CD4-positive, alpha-beta memory T cell (primary cell): ENCODE measurements around the gene FCGR1A. TPM values are rescaled to one million over a fixed set of nuclear protein-coding genes. Genes with fewer than 3 reads are reported as not detected.
A peak's percentile ranks its signal among the peaks of the same experiment; 100 is the strongest.
"Not testable (repeated sequence)": the region's sequence is repeated elsewhere in the genome, so short reads cannot be mapped to it uniquely, and the experiment has no call there.

Experiments
- CTCF ChIA-PET: fragments of 350-600 bp; sonication (Branson Sonifier 250); formaldehyde crosslinking; loops from one replicate; lab custom pipeline; 2021; ENCODE audit warnings: inconsistent platforms; ENCODE audit not compliant: partially characterized antibody; lab: Charles Lee
- POLR2A ChIA-PET: fragments of 350-600 bp; sonication (Branson Sonifier 250); formaldehyde crosslinking; loops from one replicate; lab custom pipeline; 2021; ENCODE audit not compliant: partially characterized antibody; lab: Charles Lee
- DNase-seq, 5 donors: peaks; one replicate each; pipeline versions ENCODE4 v3.0.0 to v3.0.0-alpha.2; 2020 to 2022; ENCODE audit warnings: mixed read lengths in 1 of 5
- H3K27ac ChIP-seq: one replicate; pipeline ENCODE4 v1.7.0; 2013; ENCODE audit warnings: low read depth, low read length
- H3K27me3 ChIP-seq: 2 replicates; pipeline ENCODE4 v1.7.0; 2013; ENCODE audit warnings: mild to moderate bottlenecking, low read length, moderate library complexity; ENCODE audit not compliant: insufficient read depth
- H3K36me3 ChIP-seq: 2 replicates; pipeline ENCODE4 v1.7.0; 2013; ENCODE audit warnings: mild to moderate bottlenecking, low read length, moderate library complexity; ENCODE audit not compliant: insufficient read depth
- H3K4me1 ChIP-seq: 2 replicates; pipeline ENCODE4 v1.7.0; 2013; ENCODE audit warnings: mild to moderate bottlenecking, low read length, moderate library complexity; ENCODE audit not compliant: insufficient read depth
- H3K4me3 ChIP-seq, 2 donors: one replicate each; pipeline ENCODE4 v1.7.0; 2013; ENCODE audit warnings: low read length in 2 of 2, mild to moderate bottlenecking in 1 of 2
- H3K9me3 ChIP-seq, 2 donors: one replicate each; pipeline ENCODE4 v1.7.0; 2013; ENCODE audit warnings: low read length in 2 of 2, control low read depth in 1 of 2; ENCODE audit not compliant: control insufficient read depth in 1 of 2
- H3K27ac Mint-ChIP-seq, 7 donors: one replicate each; pipeline ENCODE4 v1.8.0; 2020 to 2021; ENCODE audit warnings: mixed read lengths in 7 of 7, mild to moderate bottlenecking in 6 of 7, inconsistent platforms in 3 of 7, moderate library complexity in 3 of 7
- H3K27me3 Mint-ChIP-seq, 2 donors: one replicate each; pipeline ENCODE4 v1.8.0; 2020 to 2021; ENCODE audit warnings: mixed read lengths in 2 of 2
- H3K36me3 Mint-ChIP-seq, 2 donors: one replicate each; pipeline ENCODE4 v1.8.0; 2020 to 2021; ENCODE audit warnings: mixed read lengths in 2 of 2, inconsistent platforms in 1 of 2, mild to moderate bottlenecking in 1 of 2
- H3K4me1 Mint-ChIP-seq, 4 donors: one replicate each; pipeline ENCODE4 v1.8.0; 2020 to 2021; ENCODE audit warnings: mixed read lengths in 4 of 4, mild to moderate bottlenecking in 1 of 4
- H3K4me3 Mint-ChIP-seq, 8 donors: one replicate each; pipeline ENCODE4 v1.8.0; 2020 to 2021; ENCODE audit warnings: mixed read lengths in 8 of 8, mild to moderate bottlenecking in 7 of 8, moderate library complexity in 6 of 8, inconsistent platforms in 3 of 8
- H3K9me3 Mint-ChIP-seq, 8 donors: one replicate each; pipeline ENCODE4 v1.8.0; 2020 to 2021; ENCODE audit warnings: mixed read lengths in 8 of 8, mild to moderate bottlenecking in 5 of 8, inconsistent platforms in 3 of 8, moderate library complexity in 1 of 8
- intact Hi-C: fragments of 100-400 bp; cut with micrococcal nuclease; formaldehyde crosslinking; loops from one replicate; pipeline ENCODE4 v1.15.1; 2023
- polyA plus RNA-seq, 2 donors: library from polyadenylated mRNA; unstranded; fragments of 300-500 nt; fragmentation: Illumina TruSeq; gene quantifications; one replicate each; pipeline ENCODE4 v1.2.3, GENCODE V29; 2021
- total RNA-seq, 2 experiments: library from RNA; stranded (reverse); gene quantifications; one replicate each; pipeline ENCODE4 v1.2.3, GENCODE V29; 2021

The FCGR1A gene
- total and polyA plus RNA-seq, 4 experiments from 2014 or later = 0.53 TPM; not detected in 3

GRCh38 chr1:149793885-149794284 lies 11.4 kb downstream of the FCGR1A start:
- H3K27me3 ChIP-seq, H3K4me1 Mint-ChIP-seq, POLR2A ChIA-PET, H3K9me3 Mint-ChIP-seq, H3K27me3 Mint-ChIP-seq, intact Hi-C loops, H3K4me1 ChIP-seq, H3K4me3 ChIP-seq, H3K27ac ChIP-seq, H3K27ac Mint-ChIP-seq, DNase-seq, H3K9me3 ChIP-seq, H3K4me3 Mint-ChIP-seq, CTCF ChIA-PET, H3K36me3 Mint-ChIP-seq, H3K36me3 ChIP-seq: not testable (repeated sequence)

GRCh38 chr1:149801628-149802027 lies 19.1 kb downstream of the FCGR1A start:
- H3K36me3 Mint-ChIP-seq, H3K4me3 ChIP-seq, H3K9me3 ChIP-seq, intact Hi-C loops, H3K27me3 ChIP-seq, H3K4me1 ChIP-seq, H3K27me3 Mint-ChIP-seq, H3K4me3 Mint-ChIP-seq, H3K9me3 Mint-ChIP-seq, CTCF ChIA-PET, POLR2A ChIA-PET, DNase-seq, H3K27ac ChIP-seq, H3K4me1 Mint-ChIP-seq, H3K36me3 ChIP-seq, H3K27ac Mint-ChIP-seq: not testable (repeated sequence)

GRCh38 chr1:149804417-149805080 lies 22.1 kb downstream of the FCGR1A start:
- H3K4me1 ChIP-seq, H3K27ac Mint-ChIP-seq, H3K9me3 Mint-ChIP-seq, POLR2A ChIA-PET, H3K4me3 ChIP-seq, DNase-seq, H3K27ac ChIP-seq, H3K36me3 ChIP-seq, CTCF ChIA-PET, H3K4me3 Mint-ChIP-seq, H3K27me3 ChIP-seq, H3K4me1 Mint-ChIP-seq, intact Hi-C loops, H3K36me3 Mint-ChIP-seq, H3K27me3 Mint-ChIP-seq, H3K9me3 ChIP-seq: not testable (repeated sequence)

GRCh38 chr1:149810697-149811405 lies 28.4 kb downstream of the FCGR1A start:
- H3K9me3 Mint-ChIP-seq, H3K27ac ChIP-seq, H3K36me3 ChIP-seq, CTCF ChIA-PET, H3K27me3 ChIP-seq, intact Hi-C loops, H3K36me3 Mint-ChIP-seq, H3K9me3 ChIP-seq, H3K27me3 Mint-ChIP-seq, H3K4me1 ChIP-seq: not testable (repeated sequence)
- H3K27ac Mint-ChIP-seq = peak overlapping the region; percentile 8 to 90 (median 72)
- peak overlapping the region in 1 of 2 donors; percentile 41 for H3K4me3 ChIP-seq
- DNase-seq = peak in 4 of 5 donors; percentile 0 to 35 (median 10)
- peaks cover 6 to 21% (median 10%) of the 10 kb centered on the region in 4 donors for H3K4me1 Mint-ChIP-seq
- POLR2A ChIA-PET = interaction anchor here (3.8 kb wide), 1 partner anchor 77 kb away, joined by 53 read pairs; a partner anchor contains a TSS
- H3K4me3 Mint-ChIP-seq = peak overlapping the region; percentile 51 to 99 (median 66)

- Mint-ChIP-seq H3K4me1 (peaks cover 6 to 21% (median 10%) of the 10 kb centered on the region in 4 donors), H3K4me3 (peak overlapping the region; percentile 95 to 99 (median 97)), H3K27ac (peak overlapping the region; percentile 68 to 99 (median 84))
- intact Hi-C loops, H3K4me1 ChIP-seq, H3K9me3 ChIP-seq, CTCF ChIA-PET, H3K27me3 Mint-ChIP-seq, H3K36me3 Mint-ChIP-seq, H3K9me3 Mint-ChIP-seq, H3K27me3 ChIP-seq, H3K36me3 ChIP-seq: not testable (repeated sequence)
- POLR2A ChIA-PET = interaction anchor here (0.8 to 3.8 kb wide), 2 partner anchors 32 to 76 kb away, joined by 3 to 53 read pairs; a partner anchor contains a TSS
- DNase-seq = peak in 3 of 5 donors; percentile 1 to 35 (median 9)
- peak overlapping the region in 1 of 2 donors; percentile 41 for H3K4me3 ChIP-seq
- H3K27ac ChIP-seq = peak overlapping the region; percentile 67
Measured at GRCh38 chr1:149811514-149811889, 29.0 kb downstream of the FCGR1A start.

- intact Hi-C loops, H3K9me3 Mint-ChIP-seq, H3K36me3 ChIP-seq, CTCF ChIA-PET, H3K4me1 ChIP-seq, H3K36me3 Mint-ChIP-seq, H3K9me3 ChIP-seq, H3K27me3 ChIP-seq, H3K27me3 Mint-ChIP-seq: not testable (repeated sequence)
- H3K27ac ChIP-seq = peak overlapping the region; percentile 67
- POLR2A ChIA-PET = interaction anchor here (0.6 to 3.8 kb wide), 4 partner anchors 31 to 759 kb away, joined by 3 to 53 read pairs (median 4); a partner anchor contains a TSS
- H3K4me3 ChIP-seq = peak overlapping the region in 1 of 2 donors; percentile 51
- peak overlapping the region; percentile 88 to 99 (median 98) for H3K27ac Mint-ChIP-seq
- peaks cover 6 to 21% (median 10%) of the 10 kb centered on the region in 4 donors for H3K4me1 Mint-ChIP-seq
- peak overlapping the region; percentile 95 to 99 (median 97) for H3K4me3 Mint-ChIP-seq
- peak; percentile 88 to 95 (median 92) for DNase-seq
Measured at GRCh38 chr1:149811890-149812829, 29.7 kb downstream of the FCGR1A start.
